Rectal smooth muscle tissue (tissue), 1 donor: Measurements from ENCODE around the gene PTGFR.

ENCODE experiments used
- H3K27ac ChIP-seq: one replicate; pipeline ENCODE4 v1.7.0; 2013; ENCODE audit warnings: low read depth, low read length, inconsistent platforms
- H3K27me3 ChIP-seq: one replicate; pipeline ENCODE4 v1.7.0; 2013; ENCODE audit warnings: low read length; ENCODE audit not compliant: control insufficient read depth, insufficient read depth
- H3K36me3 ChIP-seq: one replicate; pipeline ENCODE4 v1.7.0; 2013; ENCODE audit warnings: low read length; ENCODE audit not compliant: control insufficient read depth, insufficient read depth
- H3K4me1 ChIP-seq: one replicate; pipeline ENCODE4 v1.7.0; 2013; ENCODE audit warnings: low read length; ENCODE audit not compliant: control insufficient read depth, insufficient read depth
- H3K4me3 ChIP-seq: one replicate; pipeline ENCODE4 v1.7.0; 2013; ENCODE audit warnings: low read length
- H3K9ac ChIP-seq: one replicate; pipeline ENCODE4 v1.7.0; 2013; ENCODE audit warnings: low read length

PTGFR gene

DNA sequence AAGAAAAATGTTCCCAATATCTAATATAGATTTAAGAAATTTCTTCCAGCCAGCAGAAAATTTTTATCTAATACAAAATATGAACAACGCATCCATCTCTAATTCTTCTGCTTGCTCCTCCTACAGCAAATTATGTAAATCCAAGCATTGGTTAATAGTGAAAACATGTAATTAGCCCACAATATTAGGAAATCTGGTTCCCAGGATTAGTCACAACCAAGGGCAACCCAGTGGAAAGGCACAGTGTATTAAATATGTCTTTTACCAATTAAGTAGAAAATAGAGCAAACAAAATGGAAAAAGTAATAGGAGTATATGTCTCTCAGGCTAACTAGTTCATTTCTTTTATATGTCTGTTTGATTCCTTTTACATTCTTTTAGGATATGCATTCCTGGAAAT is 70.0 kb downstream of the PTGFR start:
- Histone ChIP-seq H3K36me3 (no peaks in the 10 kb centered on the region), H3K4me1 (no peaks in the 10 kb centered on the region), H3K4me3 (no peak overlapping the region), H3K9ac (no peak overlapping the region), H3K27me3 (no peaks in the 10 kb centered on the region), H3K27ac (no peak overlapping the region)

GRCh38 chr1:78561856-78562255 is 71.1 kb downstream of the PTGFR start:
- Histone ChIP-seq H3K9ac (no peak overlapping the region), H3K36me3 (no peaks in the 10 kb centered on the region), H3K4me1 (no peaks in the 10 kb centered on the region), H3K4me3 (no peak overlapping the region), H3K27ac (no peak overlapping the region), H3K27me3 (no peaks in the 10 kb centered on the region)

- Histone ChIP-seq H3K9ac (no peak overlapping the region), H3K4me1 (no peaks in the 10 kb centered on the region), H3K27me3 (no peaks in the 10 kb centered on the region), H3K27ac (no peak overlapping the region), H3K36me3 (no peaks in the 10 kb centered on the region), H3K4me3 (no peak overlapping the region)
Measured at GRCh38 chr1:78565393-78565792, 74.6 kb downstream of the PTGFR start.

- Histone ChIP-seq H3K36me3 (no peaks in the 10 kb centered on the region), H3K27ac (no peak overlapping the region), H3K4me1 (no peaks in the 10 kb centered on the region), H3K27me3 (no peaks in the 10 kb centered on the region), H3K9ac (no peak overlapping the region), H3K4me3 (no peak overlapping the region)
Measured at GRCh38 chr1:78570539-78570938, 79.8 kb downstream of the PTGFR start.

- H3K36me3 ChIP-seq: no peaks in the 10 kb centered on the region
- no peaks in the 10 kb centered on the region for H3K27me3 ChIP-seq
- no peak overlapping the region for H3K4me3 ChIP-seq
- H3K9ac ChIP-seq: no peak overlapping the region
- peaks cover 5% of the 10 kb centered on the region for H3K4me1 ChIP-seq
- no peak overlapping the region for H3K27ac ChIP-seq
Measured at GRCh38 chr1:78577257-78578100, 86.7 kb downstream of the PTGFR start.

GRCh38 chr1:78586572-78586971 is 95.8 kb downstream of the PTGFR start:
- H3K4me3 ChIP-seq: no peak overlapping the region
- no peaks in the 10 kb centered on the region for H3K27me3 ChIP-seq
- H3K9ac ChIP-seq: no peak overlapping the region
- no peaks in the 10 kb centered on the region for H3K36me3 ChIP-seq
- no peak overlapping the region for H3K27ac ChIP-seq
- no peaks in the 10 kb centered on the region for H3K4me1 ChIP-seq

DNA sequence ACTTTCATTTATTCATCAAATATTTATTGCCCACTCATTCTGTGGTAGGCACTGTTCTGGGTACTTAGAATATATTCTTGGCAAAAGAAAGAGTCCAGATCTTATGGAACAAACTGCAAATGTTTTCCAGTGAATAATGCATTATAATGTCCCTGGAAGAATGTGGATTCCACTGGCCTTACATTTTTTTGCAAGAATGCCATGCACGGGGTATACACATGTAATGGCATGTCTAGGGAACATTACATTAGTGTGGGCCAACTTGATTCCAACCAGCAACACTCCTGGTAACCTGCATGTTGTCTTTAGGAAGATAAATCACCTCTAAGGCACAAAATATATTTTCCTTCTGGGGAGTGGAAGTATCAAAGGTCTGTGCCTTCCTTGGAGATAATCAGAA is 96.4 kb downstream of the PTGFR start:
- no peak overlapping the region for H3K4me3 ChIP-seq
- no peak overlapping the region for H3K9ac ChIP-seq
- H3K27me3 ChIP-seq: no peaks in the 10 kb centered on the region
- H3K4me1 ChIP-seq: no peaks in the 10 kb centered on the region
- no peaks in the 10 kb centered on the region for H3K36me3 ChIP-seq
- H3K27ac ChIP-seq: no peak overlapping the region
